ENCODE results near the gene RASGRP4.

The RASGRP4 gene

DNA sequence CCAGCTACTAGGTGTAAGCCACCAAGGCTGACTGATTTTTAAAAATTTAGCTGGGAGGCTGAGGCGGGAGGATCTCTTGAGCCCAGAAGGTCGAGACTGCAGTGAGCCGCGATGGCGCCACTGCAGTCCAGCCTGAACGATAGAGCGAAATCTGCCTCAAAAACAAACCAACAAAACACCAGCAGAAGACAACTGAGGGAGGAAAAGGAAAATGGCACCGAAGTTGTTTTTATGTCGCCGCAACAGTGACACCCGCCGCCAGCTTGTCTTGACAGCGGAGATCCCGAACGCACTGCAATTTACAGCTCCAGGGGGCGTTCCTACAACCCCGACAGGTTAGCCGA lies 23.4 kb downstream of the RASGRP4 start:
- peaks cover 6% of the 10 kb centered on the region for H3K36me3 ChIP-seq (ENCODE audit: insufficient read depth, low read length)
- peak overlapping the region; percentile 90 for H2AFZ ChIP-seq (ENCODE audit: low read depth, low read length)
- peaks cover 2% of the 10 kb centered on the region for H3K4me1 ChIP-seq (ENCODE audit: insufficient read depth, low read length)
- peak overlapping the region; percentile 55 for H3K4me3 ChIP-seq (ENCODE audit: low read length)
- H3K27me3 ChIP-seq (ENCODE audit: insufficient read depth, low read length) = no peaks in the 10 kb centered on the region
- no peaks in the 10 kb centered on the region for H3K9me3 ChIP-seq (ENCODE audit: low read length)

DNA sequence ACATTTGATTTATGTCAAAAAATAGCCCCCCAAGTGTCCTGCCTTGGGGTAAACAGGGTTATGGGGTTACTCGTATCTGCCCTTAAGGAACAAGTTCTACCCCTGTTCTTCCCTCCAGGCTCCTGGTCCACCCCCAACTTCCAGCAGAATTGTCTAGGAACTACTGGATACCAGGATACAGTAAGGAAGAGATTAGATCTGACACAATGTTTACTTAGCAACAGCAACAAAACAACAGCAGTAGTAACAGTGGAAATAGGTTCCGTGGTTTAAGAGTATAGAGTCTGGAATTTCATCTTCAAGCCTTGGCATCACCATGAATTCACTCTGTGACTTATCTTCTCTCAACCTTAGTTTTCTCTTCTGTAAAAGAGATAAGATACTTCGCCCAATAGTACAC lies 24.9 kb downstream of the RASGRP4 start:
- no peaks in the 10 kb centered on the region for H3K27me3 ChIP-seq (ENCODE audit: insufficient read depth, low read length)
- peaks cover 2% of the 10 kb centered on the region for H3K4me1 ChIP-seq (ENCODE audit: insufficient read depth, low read length)

DNA sequence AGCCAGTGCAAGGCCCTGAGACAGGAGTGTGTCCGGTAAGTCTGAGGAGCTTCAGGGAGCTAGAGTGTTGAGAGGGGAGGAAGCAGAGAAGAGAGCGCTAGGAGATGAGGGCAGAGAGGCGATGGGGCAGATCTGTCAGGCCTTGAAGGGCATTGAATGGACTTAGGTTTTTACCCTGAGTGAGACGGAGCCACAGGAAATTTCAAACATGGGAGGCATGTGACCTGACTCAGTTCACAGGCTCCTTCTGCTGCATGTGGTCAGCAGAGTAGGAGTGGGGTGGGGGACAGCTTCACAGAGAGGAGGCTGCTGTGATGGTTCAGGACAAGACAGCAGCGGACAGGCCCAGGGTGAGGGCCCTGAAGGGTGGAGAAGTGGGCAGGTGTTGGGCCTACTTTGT lies 25.7 kb downstream of the RASGRP4 start:
- no peaks in the 10 kb centered on the region for H3K36me3 ChIP-seq (ENCODE audit: insufficient read depth, low read length)
- no peak overlapping the region for H2AFZ ChIP-seq (ENCODE audit: low read depth, low read length)
- peaks cover 2% of the 10 kb centered on the region for H3K9me3 ChIP-seq (ENCODE audit: low read length)
- no peak overlapping the region for H3K4me3 ChIP-seq (ENCODE audit: low read length)
- peaks cover 2% of the 10 kb centered on the region for H3K4me1 ChIP-seq (ENCODE audit: insufficient read depth, low read length)
- H3K27me3 ChIP-seq (ENCODE audit: insufficient read depth, low read length) = no peaks in the 10 kb centered on the region

More for the DNA sequence above, 24.9 kb downstream of the RASGRP4 start:
- Histone ChIP-seq H3K9me3 (ENCODE audit: low read length) (no peaks in the 10 kb centered on the region), H2AFZ (ENCODE audit: low read depth, low read length) (no peak overlapping the region), H3K4me3 (ENCODE audit: low read length) (no peak overlapping the region), H3K36me3 (ENCODE audit: insufficient read depth, low read length) (no peaks in the 10 kb centered on the region)

DNA sequence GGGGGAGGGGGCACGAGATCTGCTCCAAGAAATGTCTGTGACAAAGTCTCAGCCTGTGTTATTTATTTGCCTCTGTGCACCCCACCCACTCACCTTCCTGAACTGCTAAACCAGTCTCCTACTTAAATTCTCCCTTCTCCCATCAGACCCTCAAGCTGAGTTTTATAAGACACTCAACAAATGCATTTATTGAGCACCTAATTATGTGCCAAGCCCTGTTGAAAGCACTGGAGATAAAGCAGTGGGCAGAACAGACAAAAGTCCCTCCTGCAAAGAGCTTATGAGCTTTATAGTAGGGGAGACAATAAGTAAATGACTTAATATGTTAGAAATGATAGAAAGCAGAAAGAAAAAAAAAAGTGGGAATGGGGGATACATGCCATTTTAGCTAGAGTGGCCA lies 26.5 kb downstream of the RASGRP4 start:
- Histone ChIP-seq H3K4me1 (ENCODE audit: insufficient read depth, low read length) (peaks cover 2% of the 10 kb centered on the region), H2AFZ (ENCODE audit: low read depth, low read length) (no peak overlapping the region), H3K27me3 (ENCODE audit: insufficient read depth, low read length) (no peaks in the 10 kb centered on the region), H3K9me3 (ENCODE audit: low read length) (peaks cover 2% of the 10 kb centered on the region), H3K36me3 (ENCODE audit: insufficient read depth, low read length) (no peaks in the 10 kb centered on the region), H3K4me3 (ENCODE audit: low read length) (no peak overlapping the region)

DNA sequence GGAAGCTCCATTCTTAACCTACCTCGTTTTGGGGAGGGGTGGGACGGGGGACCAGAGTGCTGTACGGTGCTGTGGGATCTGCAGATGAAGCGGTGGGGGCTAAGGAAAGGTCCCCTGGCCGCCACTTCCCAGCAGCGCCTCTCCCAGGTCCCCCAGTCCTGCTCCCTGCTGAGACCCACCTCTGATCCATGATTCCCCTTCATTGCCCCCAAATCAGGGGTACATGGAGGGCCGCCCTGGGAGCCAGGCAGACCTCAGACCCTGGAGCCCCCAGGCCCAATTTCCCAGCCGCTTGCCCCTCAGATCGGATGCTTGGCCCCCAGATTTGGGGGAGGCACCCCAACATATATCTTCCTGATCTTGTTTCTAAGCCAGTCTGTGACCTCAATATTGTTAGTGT lies 26.9 kb downstream of the RASGRP4 start:
- Histone ChIP-seq H2AFZ (ENCODE audit: low read depth, low read length) (no peak overlapping the region), H3K9me3 (ENCODE audit: low read length) (peaks cover 7% of the 10 kb centered on the region), H3K4me1 (ENCODE audit: insufficient read depth, low read length) (peaks cover 2% of the 10 kb centered on the region), H3K27me3 (ENCODE audit: insufficient read depth, low read length) (no peaks in the 10 kb centered on the region), H3K4me3 (ENCODE audit: low read length) (no peak overlapping the region), H3K36me3 (ENCODE audit: insufficient read depth, low read length) (no peaks in the 10 kb centered on the region)

DNA sequence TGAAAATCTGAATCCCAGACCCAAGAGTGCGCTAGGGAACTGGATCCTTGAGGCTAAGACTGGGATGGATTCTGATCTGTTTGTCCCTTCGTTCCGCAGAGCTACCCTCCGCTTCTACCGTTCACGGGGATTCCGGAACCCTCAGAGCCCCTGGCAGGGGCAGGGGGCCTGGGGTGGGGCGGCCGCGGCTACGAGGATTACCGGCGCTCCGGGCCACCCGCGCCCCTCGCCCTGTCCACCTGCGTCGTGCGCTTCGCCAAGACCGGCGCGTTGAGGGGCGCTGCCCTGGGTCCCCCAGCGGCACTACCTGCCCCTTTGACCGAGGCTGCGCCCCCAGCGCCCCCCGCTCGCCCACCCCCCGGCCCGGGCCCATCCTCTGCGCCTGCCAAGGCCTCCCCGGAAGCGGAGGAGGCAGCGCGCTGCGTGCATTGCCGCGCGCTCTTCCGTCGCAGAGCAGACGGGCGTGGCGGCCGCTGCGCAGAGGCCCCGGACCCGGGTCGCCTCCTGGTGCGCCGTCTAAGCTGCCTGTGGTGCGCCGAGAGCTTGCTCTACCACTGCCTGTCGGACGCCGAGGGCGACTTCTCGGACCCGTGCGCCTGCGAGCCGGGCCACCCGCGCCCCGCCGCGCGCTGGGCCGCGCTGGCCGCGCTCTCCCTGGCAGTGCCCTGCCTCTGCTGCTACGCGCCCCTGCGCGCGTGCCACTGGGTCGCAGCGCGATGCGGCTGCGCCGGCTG lies 30.5 kb downstream of the RASGRP4 start:
- Histone ChIP-seq H3K4me1 (ENCODE audit: insufficient read depth, low read length) (no peaks in the 10 kb centered on the region), H3K36me3 (ENCODE audit: insufficient read depth, low read length) (peaks cover 16% of the 10 kb centered on the region), H3K27me3 (ENCODE audit: insufficient read depth, low read length) (no peaks in the 10 kb centered on the region), H3K9me3 (ENCODE audit: low read length) (peaks cover 9% of the 10 kb centered on the region), H2AFZ (ENCODE audit: low read depth, low read length) (no peak overlapping the region), H3K4me3 (ENCODE audit: low read length) (no peak overlapping the region)

DNA sequence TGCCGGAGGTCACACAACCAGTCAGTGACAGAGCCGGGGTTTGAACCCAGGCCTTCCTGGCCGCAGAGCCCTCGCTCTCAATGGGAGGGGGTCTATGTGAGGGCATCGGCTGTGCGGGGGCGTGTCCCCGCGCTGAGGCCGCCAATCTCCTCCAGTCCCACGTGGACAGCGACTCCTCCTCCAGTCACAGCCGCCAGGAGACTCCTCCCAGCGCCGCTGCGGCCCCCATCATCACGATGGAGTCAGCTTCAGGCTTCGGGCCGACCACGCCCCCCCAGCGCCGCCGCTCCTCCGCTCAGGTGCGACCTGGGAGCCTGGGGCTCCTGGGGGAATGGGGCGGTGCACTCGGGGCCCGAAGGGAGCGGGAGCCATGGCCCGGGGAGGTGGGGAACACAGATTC lies 31.5 kb downstream of the RASGRP4 start:
- Histone ChIP-seq H3K27me3 (ENCODE audit: insufficient read depth, low read length) (no peaks in the 10 kb centered on the region), H3K4me1 (ENCODE audit: insufficient read depth, low read length) (peaks cover under 1% of the 10 kb centered on the region), H3K36me3 (ENCODE audit: insufficient read depth, low read length) (peaks cover 16% of the 10 kb centered on the region), H2AFZ (ENCODE audit: low read depth, low read length) (no peak overlapping the region), H3K9me3 (ENCODE audit: low read length) (peaks cover 9% of the 10 kb centered on the region), H3K4me3 (ENCODE audit: low read length) (no peak overlapping the region)

DNA sequence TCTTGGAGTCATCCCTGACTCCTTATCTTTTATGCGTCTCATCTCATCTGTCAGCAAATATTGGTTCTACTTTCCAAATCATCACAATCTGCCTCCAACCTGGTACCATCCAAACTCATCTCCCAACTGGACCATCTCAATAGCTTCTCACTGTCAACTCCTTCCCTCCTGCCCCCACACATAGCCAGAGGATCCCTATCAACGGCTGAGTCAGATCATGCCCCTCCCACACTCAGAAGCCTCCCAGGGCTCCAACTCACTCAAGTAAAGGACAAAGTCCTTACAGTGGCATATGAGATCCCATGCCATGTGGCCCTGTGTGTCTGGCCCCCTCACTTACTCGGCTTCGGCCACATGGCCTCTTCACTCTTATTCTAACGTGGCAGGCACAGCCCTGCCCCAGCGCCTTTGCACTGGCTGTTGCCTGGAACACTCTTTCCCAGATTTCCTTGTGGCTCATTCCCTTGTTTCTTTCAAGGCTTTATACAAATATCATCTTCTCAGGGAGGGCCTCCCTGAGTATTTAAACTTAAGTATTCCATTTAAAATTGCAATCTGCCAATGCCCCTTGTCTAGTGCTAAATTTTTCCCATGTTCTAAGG lies 33.2 kb downstream of the RASGRP4 start:
- no peaks in the 10 kb centered on the region for H3K27me3 ChIP-seq (ENCODE audit: insufficient read depth, low read length)
- no peak overlapping the region for H3K4me3 ChIP-seq (ENCODE audit: low read length)
- peaks cover 16% of the 10 kb centered on the region for H3K36me3 ChIP-seq (ENCODE audit: insufficient read depth, low read length)
- H2AFZ ChIP-seq (ENCODE audit: low read depth, low read length) = no peak overlapping the region
- H3K9me3 ChIP-seq (ENCODE audit: low read length) = peaks cover 9% of the 10 kb centered on the region
- peaks cover 2% of the 10 kb centered on the region for H3K4me1 ChIP-seq (ENCODE audit: insufficient read depth, low read length)

DNA sequence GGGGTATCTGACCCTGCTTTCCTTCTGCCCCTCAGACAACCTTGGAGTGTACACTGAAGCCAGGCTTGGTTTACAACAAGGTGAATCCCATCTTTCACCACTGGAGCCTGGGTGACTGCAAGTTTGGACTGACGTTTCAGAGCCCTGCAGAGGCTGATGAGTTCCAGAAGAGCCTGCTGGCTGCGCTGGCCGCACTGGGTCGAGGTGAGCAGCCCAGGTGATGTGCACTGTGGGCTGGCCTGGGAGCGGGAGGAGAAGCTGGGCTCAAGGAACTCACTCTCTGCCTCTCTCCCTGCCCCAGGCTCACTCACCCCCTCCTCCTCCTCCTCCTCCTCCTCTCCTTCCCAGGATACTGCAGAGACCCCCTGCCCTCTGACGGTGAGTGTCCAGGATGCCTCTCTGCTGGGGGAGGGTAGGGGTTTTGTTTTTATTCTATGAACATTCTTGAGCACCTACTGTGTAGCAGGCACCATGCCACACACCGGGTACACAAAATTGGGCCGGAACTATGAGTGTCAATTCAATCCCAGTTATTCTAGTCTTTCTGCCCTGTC lies 34.0 kb downstream of the RASGRP4 start:
- Histone ChIP-seq H3K36me3 (ENCODE audit: insufficient read depth, low read length) (peaks cover 16% of the 10 kb centered on the region), H3K4me3 (ENCODE audit: low read length) (no peak overlapping the region), H3K27me3 (ENCODE audit: insufficient read depth, low read length) (no peaks in the 10 kb centered on the region), H3K9me3 (ENCODE audit: low read length) (peaks cover 9% of the 10 kb centered on the region), H3K4me1 (ENCODE audit: insufficient read depth, low read length) (peaks cover 2% of the 10 kb centered on the region), H2AFZ (ENCODE audit: low read depth, low read length) (no peak overlapping the region)

DNA sequence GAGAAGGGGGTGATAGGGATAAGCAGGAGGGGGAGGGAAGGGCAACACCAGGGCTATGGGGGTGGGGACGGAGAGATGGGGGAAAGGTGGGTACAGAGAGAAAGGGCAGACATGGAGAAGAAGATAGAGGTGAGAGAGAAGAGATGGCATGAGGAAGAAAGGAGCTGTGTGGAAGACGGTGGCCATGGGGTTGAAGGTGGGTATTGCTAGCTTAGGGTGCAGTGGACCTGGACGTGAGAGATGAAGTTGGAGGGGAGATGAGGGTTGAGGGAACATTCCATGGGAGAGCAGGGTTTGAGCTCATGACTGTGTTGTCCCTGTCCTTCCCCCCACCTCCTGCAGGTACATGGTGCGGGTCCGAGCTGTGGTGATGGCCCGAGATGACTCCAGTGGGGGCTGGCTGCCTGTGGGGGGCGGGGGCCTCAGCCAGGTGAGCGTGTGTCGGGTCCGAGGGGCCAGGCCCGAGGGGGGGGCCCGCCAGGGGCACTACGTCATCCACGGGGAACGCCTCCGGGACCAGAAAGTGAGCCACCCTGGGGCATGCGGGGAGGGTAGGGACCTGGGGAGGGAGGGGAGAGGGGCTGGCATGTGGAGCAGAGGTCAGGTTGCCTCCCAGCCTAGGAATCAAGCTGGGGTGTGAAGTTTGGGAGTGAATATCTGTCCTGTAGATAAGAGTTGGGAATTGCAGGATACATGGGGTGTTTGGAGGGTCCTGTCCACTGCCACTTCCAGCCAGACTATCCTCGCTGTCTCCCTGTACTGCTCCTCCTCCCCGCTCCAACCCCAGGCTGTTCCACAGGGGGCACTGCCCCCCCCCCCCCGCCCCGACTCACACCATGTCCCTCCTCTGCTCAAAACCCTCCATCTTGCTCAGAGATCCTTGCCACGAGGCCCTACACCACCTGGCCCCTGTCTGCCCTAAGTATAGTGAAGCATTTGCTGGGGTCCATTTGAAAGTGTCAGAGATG lies 35.8 kb downstream of the RASGRP4 start:
- Histone ChIP-seq H3K27me3 (ENCODE audit: insufficient read depth, low read length) (no peaks in the 10 kb centered on the region), H3K36me3 (ENCODE audit: insufficient read depth, low read length) (peaks cover 22% of the 10 kb centered on the region), H3K9me3 (ENCODE audit: low read length) (peaks cover 7% of the 10 kb centered on the region), H3K4me3 (ENCODE audit: low read length) (peak overlapping the region; percentile 65), H3K4me1 (ENCODE audit: insufficient read depth, low read length) (peaks cover 2% of the 10 kb centered on the region), H2AFZ (ENCODE audit: low read depth, low read length) (no peak overlapping the region)

DNA sequence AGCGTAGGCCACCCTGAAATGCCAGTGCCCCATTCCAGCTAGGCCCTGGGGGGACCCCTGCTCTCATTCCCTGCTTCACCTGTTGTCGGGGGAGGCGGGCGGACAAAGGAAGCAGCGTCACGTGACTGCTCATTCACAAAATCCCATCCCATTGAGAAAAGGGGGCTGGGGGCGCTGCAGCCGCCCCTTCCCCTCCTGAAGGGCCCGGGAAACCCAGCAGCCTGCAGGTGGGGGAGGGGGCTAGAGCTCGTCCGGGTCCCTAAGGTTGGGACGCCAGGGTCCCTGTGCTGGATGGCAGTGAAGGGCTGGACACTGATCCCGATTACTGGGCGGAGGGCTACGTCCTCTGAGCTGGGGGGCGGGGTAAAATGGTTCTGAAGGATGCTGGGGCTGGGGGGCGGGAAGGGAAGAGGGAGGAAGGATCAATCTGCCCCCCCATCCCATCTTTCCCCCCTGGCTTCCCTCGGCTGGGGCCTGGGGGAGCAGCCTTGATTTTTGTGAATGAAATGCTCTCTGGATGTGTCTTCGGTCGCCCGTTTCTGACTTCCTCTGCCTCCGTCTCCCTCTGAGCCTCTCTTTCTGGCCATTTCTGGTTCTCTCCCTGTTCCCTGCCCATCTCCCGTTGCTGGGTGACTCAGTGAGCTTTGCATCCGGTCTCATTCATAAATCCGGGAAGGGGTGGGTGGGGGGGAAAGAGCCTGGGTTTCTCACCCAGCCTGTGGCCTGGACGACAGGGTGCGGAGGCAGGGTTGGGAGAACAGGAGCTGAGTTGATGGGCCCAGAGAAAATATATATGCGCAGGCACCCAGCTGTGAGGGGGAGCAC lies 36.7 kb downstream of the RASGRP4 start:
- H2AFZ ChIP-seq (ENCODE audit: low read depth, low read length) = peak overlapping the region; percentile 59
- H3K4me1 ChIP-seq (ENCODE audit: insufficient read depth, low read length) = peaks cover 2% of the 10 kb centered on the region
- H3K36me3 ChIP-seq (ENCODE audit: insufficient read depth, low read length) = peaks cover 27% of the 10 kb centered on the region
- peaks cover 4% of the 10 kb centered on the region for H3K9me3 ChIP-seq (ENCODE audit: low read length)
- no peaks in the 10 kb centered on the region for H3K27me3 ChIP-seq (ENCODE audit: insufficient read depth, low read length)
- peak overlapping the region; percentile 65 for H3K4me3 ChIP-seq (ENCODE audit: low read length)

DNA sequence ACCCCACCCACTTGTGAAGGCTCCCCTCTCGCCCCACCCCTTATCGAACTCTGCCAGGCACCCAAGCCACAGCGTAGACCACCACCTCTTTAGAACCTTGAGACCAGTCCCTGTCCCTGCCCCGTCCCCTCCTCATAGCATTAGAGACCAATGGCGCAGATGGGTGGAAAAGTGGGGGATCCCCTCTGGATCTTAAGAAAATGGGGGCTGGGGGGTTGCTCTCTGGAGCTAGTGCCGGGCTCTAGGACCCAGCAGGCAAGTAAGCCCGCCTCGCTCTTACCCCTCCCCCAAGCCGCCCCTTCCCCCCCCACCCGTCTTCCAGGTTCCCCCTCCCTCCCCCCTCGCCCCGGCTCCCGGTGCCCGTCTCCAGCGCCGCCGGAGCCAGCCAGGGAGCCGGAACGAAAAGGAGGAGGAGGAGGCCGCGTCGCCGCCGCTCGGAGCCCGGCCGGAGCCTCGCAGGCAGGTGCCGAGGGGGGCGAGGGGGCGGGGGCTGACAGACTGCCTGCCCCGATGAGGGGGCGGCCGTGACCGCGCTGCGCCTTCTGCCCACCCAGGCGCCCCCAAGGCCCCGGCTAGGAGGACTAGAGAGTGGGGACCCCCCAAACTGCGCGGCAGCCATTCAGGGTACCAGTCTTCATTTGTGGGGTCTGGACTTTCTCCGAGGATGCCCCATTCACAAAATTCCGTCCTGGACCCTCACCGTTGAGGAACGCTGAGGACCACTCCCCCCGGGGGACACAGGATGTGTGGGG lies 37.5 kb downstream of the RASGRP4 start, which contains the start of gene SPRED3:
TSS of gene SPRED3 (plus strand) at position 349 of the 752 bp plus-strand sequence. CDS start 1,606 bp downstream, outside the sequence.
- Histone ChIP-seq H2AFZ (ENCODE audit: low read depth, low read length) (peak within 1 kb of the TSS; percentile 59), H3K27me3 (ENCODE audit: insufficient read depth, low read length) (no peaks in the 10 kb centered on the region), H3K36me3 (ENCODE audit: insufficient read depth, low read length) (peaks cover 31% of the 10 kb centered on the region), H3K4me3 (ENCODE audit: low read length) (peak within 1 kb of the TSS; percentile 65), H3K4me1 (ENCODE audit: insufficient read depth, low read length) (peaks cover 2% of the 10 kb centered on the region), H3K9me3 (ENCODE audit: low read length) (no peaks in the 10 kb centered on the region)
